Measurements from ENCODE around the gene TBC1D14.

The TBC1D14 gene

GRCh38 chr4:7067126-7067451 is 157.5 kb downstream of the TBC1D14 start:
- no peak for DNase-seq (ENCODE audit: low spot score)
- TF ChIP-seq CTCF (IDR thresholded peaks at IDR 0.05; ENCODE audit: borderline replicate concordance, control extremely low read depth, extremely low read depth, insufficient read depth, missing control alignments), result no peak
- in situ Hi-C loops (cut with MboI; ENCODE audit: low sequenced_read_pairs, unreplicated experiment), result loop anchor here (10.0 kb wide), 1 partner anchor 352 kb away; the partner anchor contains the start of gene BLOC1S4

DNA sequence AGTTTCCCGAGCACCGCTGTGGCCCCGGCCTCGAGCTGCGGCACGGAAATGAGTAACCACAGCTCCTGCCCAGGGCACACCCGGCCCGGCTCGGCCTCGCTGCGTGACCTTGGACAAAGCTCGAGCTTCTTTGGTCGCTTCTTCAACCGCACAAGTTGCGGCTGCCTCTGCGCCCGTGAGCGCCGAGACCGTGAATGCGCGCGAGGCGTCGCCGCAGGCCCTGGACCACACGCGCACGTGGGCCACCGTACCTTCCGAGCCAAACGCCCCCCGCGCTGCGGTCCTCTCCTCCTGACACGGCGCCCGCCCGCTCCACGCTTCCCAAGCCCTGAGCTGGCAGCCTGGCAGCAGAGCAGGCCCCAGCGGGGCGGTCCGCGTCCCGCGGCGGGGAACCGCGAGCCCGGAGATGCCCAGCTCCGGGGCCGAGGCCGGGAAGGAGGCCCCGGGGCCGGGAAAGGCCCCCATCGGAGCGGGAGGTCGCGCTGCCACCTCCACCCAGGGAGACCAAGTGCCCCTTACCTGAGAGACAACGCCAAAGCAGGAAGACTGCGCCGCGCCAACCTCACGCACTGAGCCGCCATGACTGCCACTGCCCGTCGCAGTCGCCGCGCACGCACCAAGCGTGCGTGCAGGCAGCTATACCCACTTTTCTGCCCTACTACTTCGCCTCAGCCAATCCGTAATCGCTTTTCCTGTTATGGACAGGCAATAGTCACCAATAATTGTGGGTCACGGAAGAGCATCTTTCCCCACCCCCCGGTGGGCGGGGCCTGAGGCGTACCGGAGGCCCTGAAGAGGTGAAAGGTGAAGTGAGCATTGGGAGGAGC is 158.0 kb downstream of the TBC1D14 start, which contains the start of gene GRPEL1:
TSS of gene GRPEL1 (minus strand) at position 613 of the 827 bp plus-strand sequence. CDS start at position 581, 32 bp downstream.
- in situ Hi-C loops (cut with MboI; ENCODE audit: low sequenced_read_pairs, unreplicated experiment), result loop anchor here (10.0 kb wide), 1 partner anchor 353 kb away; the partner anchor contains the start of gene BLOC1S4

GRCh38 chr4:7068279-7068842 is 158.7 kb downstream of the TBC1D14 start:
- no peak for TF ChIP-seq CTCF (IDR thresholded peaks at IDR 0.05; ENCODE audit: borderline replicate concordance, control extremely low read depth, extremely low read depth, insufficient read depth, missing control alignments)
- DNase-seq (ENCODE audit: low spot score), result no peak
- in situ Hi-C loops (cut with MboI; ENCODE audit: low sequenced_read_pairs, unreplicated experiment), result loop anchor here (10.0 kb wide), 1 partner anchor 354 kb away; the partner anchor contains the start of gene BLOC1S4

More for the DNA sequence above, 158.0 kb downstream of the TBC1D14 start, which contains the start of gene GRPEL1:
- DNase-seq (ENCODE audit: low spot score), result peak; percentile 99
- TF ChIP-seq CTCF (IDR thresholded peaks at IDR 0.05; ENCODE audit: borderline replicate concordance, control extremely low read depth, extremely low read depth, insufficient read depth, missing control alignments), result no peak

DNA sequence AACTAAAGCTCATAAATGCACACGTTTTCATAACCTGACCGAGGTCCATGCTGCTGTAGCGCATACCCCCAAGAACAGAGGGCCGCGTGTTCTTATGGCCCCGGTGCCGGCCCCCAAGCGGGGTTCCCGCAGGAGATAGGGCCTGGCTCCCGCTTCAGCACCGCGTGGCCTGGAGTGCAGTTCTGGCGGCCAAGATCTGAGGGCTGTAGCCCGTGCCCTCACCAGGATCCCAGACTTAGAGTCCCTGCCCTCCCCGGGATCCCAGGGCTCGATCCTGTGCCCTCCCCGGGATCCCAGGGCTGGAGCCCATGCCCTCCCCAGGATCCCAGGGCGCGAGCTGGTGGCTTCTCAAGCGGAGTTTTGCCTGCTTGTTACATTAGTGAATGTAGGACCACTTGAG is 159.3 kb downstream of the TBC1D14 start:
- in situ Hi-C loops (cut with MboI; ENCODE audit: low sequenced_read_pairs, unreplicated experiment), result loop anchor here (10.0 kb wide), 1 partner anchor 354 kb away; the partner anchor contains the start of gene BLOC1S4

GRCh38 chr4:7070729-7071511 is 161.3 kb downstream of the TBC1D14 start:
- in situ Hi-C loops (cut with MboI; ENCODE audit: low sequenced_read_pairs, unreplicated experiment), result loop anchor here (10.0 kb wide), 1 partner anchor 176 kb away; no protein-coding TSS in a partner anchor
- DNase-seq (ENCODE audit: low spot score), result peak; percentile 80
- TF ChIP-seq CTCF (IDR thresholded peaks at IDR 0.05; ENCODE audit: borderline replicate concordance, control extremely low read depth, extremely low read depth, insufficient read depth, missing control alignments), result peak; percentile 95

More for the DNA sequence above, 159.3 kb downstream of the TBC1D14 start:
- TF ChIP-seq CTCF (IDR thresholded peaks at IDR 0.05; ENCODE audit: borderline replicate concordance, control extremely low read depth, extremely low read depth, insufficient read depth, missing control alignments), result no peak
- DNase-seq (ENCODE audit: low spot score), result no peak

GRCh38 chr4:7073059-7073458 is 163.4 kb downstream of the TBC1D14 start:
- in situ Hi-C loops (cut with MboI; ENCODE audit: low sequenced_read_pairs, unreplicated experiment), result loop anchor here (10.0 kb wide), 1 partner anchor 178 kb away; no protein-coding TSS in a partner anchor
- no peak for DNase-seq (ENCODE audit: low spot score)
- no peak for TF ChIP-seq CTCF (IDR thresholded peaks at IDR 0.05; ENCODE audit: borderline replicate concordance, control extremely low read depth, extremely low read depth, insufficient read depth, missing control alignments)
